CD4-positive, alpha-beta memory T cell (primary cell): Measurements from ENCODE around the gene SLC9A5. TPM values are rescaled to one million over a fixed set of nuclear protein-coding genes. Genes with fewer than 3 reads are reported as not detected.

Source experiments
- CTCF ChIA-PET: fragments of 350-600 bp; sonication (Branson Sonifier 250); formaldehyde crosslinking; loops from one replicate; lab custom pipeline; 2021; ENCODE audit warnings: inconsistent platforms; ENCODE audit not compliant: partially characterized antibody; lab: Charles Lee
- POLR2A ChIA-PET: fragments of 350-600 bp; sonication (Branson Sonifier 250); formaldehyde crosslinking; loops from one replicate; lab custom pipeline; 2021; ENCODE audit not compliant: partially characterized antibody; lab: Charles Lee
- DNase-seq, 5 donors: peaks; one replicate each; pipeline versions ENCODE4 v3.0.0 to v3.0.0-alpha.2; 2020 to 2022; ENCODE audit warnings: mixed read lengths in 1 of 5
- H3K27ac ChIP-seq: one replicate; pipeline ENCODE4 v1.7.0; 2013; ENCODE audit warnings: low read depth, low read length
- H3K27me3 ChIP-seq: 2 replicates; pipeline ENCODE4 v1.7.0; 2013; ENCODE audit warnings: mild to moderate bottlenecking, low read length, moderate library complexity; ENCODE audit not compliant: insufficient read depth
- H3K36me3 ChIP-seq: 2 replicates; pipeline ENCODE4 v1.7.0; 2013; ENCODE audit warnings: mild to moderate bottlenecking, low read length, moderate library complexity; ENCODE audit not compliant: insufficient read depth
- H3K4me1 ChIP-seq: 2 replicates; pipeline ENCODE4 v1.7.0; 2013; ENCODE audit warnings: mild to moderate bottlenecking, low read length, moderate library complexity; ENCODE audit not compliant: insufficient read depth
- H3K4me3 ChIP-seq, 2 donors: one replicate each; pipeline ENCODE4 v1.7.0; 2013; ENCODE audit warnings: low read length in 2 of 2, mild to moderate bottlenecking in 1 of 2
- H3K9me3 ChIP-seq, 2 donors: one replicate each; pipeline ENCODE4 v1.7.0; 2013; ENCODE audit warnings: low read length in 2 of 2, control low read depth in 1 of 2; ENCODE audit not compliant: control insufficient read depth in 1 of 2
- H3K27ac Mint-ChIP-seq, 7 donors: one replicate each; pipeline ENCODE4 v1.8.0; 2020 to 2021; ENCODE audit warnings: mixed read lengths in 7 of 7, mild to moderate bottlenecking in 6 of 7, inconsistent platforms in 3 of 7, moderate library complexity in 3 of 7
- H3K27me3 Mint-ChIP-seq, 2 donors: one replicate each; pipeline ENCODE4 v1.8.0; 2020 to 2021; ENCODE audit warnings: mixed read lengths in 2 of 2
- H3K36me3 Mint-ChIP-seq, 2 donors: one replicate each; pipeline ENCODE4 v1.8.0; 2020 to 2021; ENCODE audit warnings: mixed read lengths in 2 of 2, inconsistent platforms in 1 of 2, mild to moderate bottlenecking in 1 of 2
- H3K4me1 Mint-ChIP-seq, 4 donors: one replicate each; pipeline ENCODE4 v1.8.0; 2020 to 2021; ENCODE audit warnings: mixed read lengths in 4 of 4, mild to moderate bottlenecking in 1 of 4
- H3K4me3 Mint-ChIP-seq, 8 donors: one replicate each; pipeline ENCODE4 v1.8.0; 2020 to 2021; ENCODE audit warnings: mixed read lengths in 8 of 8, mild to moderate bottlenecking in 7 of 8, moderate library complexity in 6 of 8, inconsistent platforms in 3 of 8
- H3K9me3 Mint-ChIP-seq, 8 donors: one replicate each; pipeline ENCODE4 v1.8.0; 2020 to 2021; ENCODE audit warnings: mixed read lengths in 8 of 8, mild to moderate bottlenecking in 5 of 8, inconsistent platforms in 3 of 8, moderate library complexity in 1 of 8
- intact Hi-C: fragments of 100-400 bp; cut with micrococcal nuclease; formaldehyde crosslinking; loops from one replicate; pipeline ENCODE4 v1.15.1; 2023
- polyA plus RNA-seq, 2 donors: library from polyadenylated mRNA; unstranded; fragments of 300-500 nt; fragmentation: Illumina TruSeq; gene quantifications; one replicate each; pipeline ENCODE4 v1.2.3, GENCODE V29; 2021
- total RNA-seq, 2 experiments: library from RNA; stranded (reverse); gene quantifications; one replicate each; pipeline ENCODE4 v1.2.3, GENCODE V29; 2021

SLC9A5 gene
- total and polyA plus RNA-seq, 4 experiments from 2014 or later, result 0.09 to 2.1 (median 1.7) TPM; not detected in 1

DNA sequence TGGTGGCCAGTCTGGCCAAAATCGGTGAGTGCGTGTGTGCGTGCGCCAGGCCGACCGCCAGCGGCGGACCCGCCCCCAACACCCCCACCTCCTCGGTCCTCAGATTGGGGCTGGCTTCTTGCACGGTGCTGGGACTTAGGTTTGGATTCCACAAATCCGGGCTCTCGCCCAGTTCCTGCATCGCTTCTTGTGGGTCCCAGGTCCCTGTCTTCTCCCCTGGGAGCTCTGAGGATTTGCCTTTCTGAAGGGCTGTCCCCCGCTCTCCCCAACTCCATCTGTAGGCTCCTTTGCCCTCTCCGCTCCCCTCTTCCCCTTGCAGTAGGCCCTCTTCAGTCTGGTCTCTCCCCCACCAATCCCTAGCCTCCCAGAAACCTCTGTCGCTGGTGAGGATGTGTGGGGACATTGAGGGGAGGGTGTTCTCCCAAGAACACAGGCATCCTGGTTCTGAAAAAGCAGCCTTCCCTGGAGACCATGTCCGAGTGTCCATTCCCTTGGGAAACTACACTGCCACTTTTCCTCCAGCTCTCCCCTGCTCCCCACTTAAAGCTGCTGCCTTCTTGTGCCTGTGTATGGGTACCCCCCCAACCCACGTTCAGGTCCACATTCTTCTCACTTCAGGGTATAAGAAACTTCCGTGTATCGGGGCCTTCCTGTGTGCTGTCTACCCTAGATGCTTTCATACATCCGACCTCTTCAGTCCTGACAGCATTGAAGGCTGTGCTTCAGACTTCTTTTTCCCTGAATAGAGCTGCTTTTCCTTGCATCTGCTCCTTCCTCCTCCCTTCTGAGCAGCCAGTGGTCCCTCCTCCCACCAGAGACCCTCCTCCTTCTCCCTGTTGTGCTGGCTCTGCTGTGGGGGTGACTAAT lies 632 bp downstream of the SLC9A5 start:
- Mint-ChIP-seq H3K4me1 (peaks cover 20 to 45% (median 34%) of the 10 kb centered on the region in 4 donors), H3K36me3 (peaks cover 0 to 6% of the 10 kb centered on the region in 2 donors), H3K9me3 (no peaks in the 10 kb centered on the region), H3K4me3 (peak overlapping the region; percentile 60 to 87 (median 78)), H3K27me3 (peaks cover 3% of the 10 kb centered on the region in 2 donors), H3K27ac (peak overlapping the region in 5 of 7 donors; percentile 22 to 62 (median 50))
- Histone ChIP-seq H3K36me3 (no peaks in the 10 kb centered on the region), H3K9me3 (no peaks in the 10 kb centered on the region), H3K4me1 (peaks cover 39% of the 10 kb centered on the region), H3K4me3 (peak overlapping the region in 1 of 2 donors; percentile 73), H3K27ac (no peak overlapping the region), H3K27me3 (no peaks in the 10 kb centered on the region)
- ChIA-PET POLR2A (interaction anchor here (1.4 to 10.5 kb wide), 3 partner anchors 18 to 91 kb away, joined by 4 to 259 read pairs (median 7); partner anchors contain the start of gene TMEM208), CTCF (interaction anchor here (0.9 to 1.5 kb wide), 2 partner anchors 11 to 232 kb away, joined by 3 read pairs; partner anchors contain the start of gene ATP6V0D1)
- intact Hi-C loops, result loop anchor here (5.0 kb wide), 1 partner anchor 87 kb away; the partner anchor contains the start of gene HSF4
- no peak for DNase-seq

DNA sequence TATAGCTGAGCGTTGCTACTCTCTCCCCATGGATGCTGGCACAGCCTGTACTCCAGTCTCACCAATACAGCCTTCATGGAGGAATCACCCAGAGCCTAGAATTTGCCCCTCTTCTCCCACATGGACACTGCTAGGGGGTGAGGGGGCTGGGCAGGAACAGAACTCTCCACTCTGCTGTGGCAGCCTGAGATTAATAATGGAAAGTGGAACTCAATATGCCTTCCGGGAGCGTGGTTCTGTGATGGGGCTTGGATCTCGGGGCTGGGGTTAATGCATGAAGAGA lies 1.2 kb downstream of the SLC9A5 start:
- H3K27ac ChIP-seq, result no peak overlapping the region
- DNase-seq, result no peak
- Mint-ChIP-seq H3K4me3 (peak overlapping the region; percentile 60 to 87 (median 75)), H3K27me3 (peaks cover 3% of the 10 kb centered on the region in 2 donors), H3K27ac (peak overlapping the region in 2 of 7 donors; percentile 22 to 55), H3K36me3 (peaks cover 0 to 3% of the 10 kb centered on the region in 2 donors), H3K9me3 (no peaks in the 10 kb centered on the region), H3K4me1 (peaks cover 17 to 39% (median 29%) of the 10 kb centered on the region in 4 donors)
- H3K4me3 ChIP-seq, result no peak overlapping the region
- intact Hi-C loops, result no loop called here
- H3K27me3 ChIP-seq, result no peaks in the 10 kb centered on the region
- ChIA-PET CTCF (no interaction called here), POLR2A (interaction anchor here (2.5 to 10.5 kb wide), 2 partner anchors 19 to 92 kb away, joined by 7 to 259 read pairs; partner anchors contain the start of gene TMEM208)
- H3K36me3 ChIP-seq, result no peaks in the 10 kb centered on the region
- peaks cover 33% of the 10 kb centered on the region for H3K4me1 ChIP-seq
- H3K9me3 ChIP-seq, result no peaks in the 10 kb centered on the region

DNA sequence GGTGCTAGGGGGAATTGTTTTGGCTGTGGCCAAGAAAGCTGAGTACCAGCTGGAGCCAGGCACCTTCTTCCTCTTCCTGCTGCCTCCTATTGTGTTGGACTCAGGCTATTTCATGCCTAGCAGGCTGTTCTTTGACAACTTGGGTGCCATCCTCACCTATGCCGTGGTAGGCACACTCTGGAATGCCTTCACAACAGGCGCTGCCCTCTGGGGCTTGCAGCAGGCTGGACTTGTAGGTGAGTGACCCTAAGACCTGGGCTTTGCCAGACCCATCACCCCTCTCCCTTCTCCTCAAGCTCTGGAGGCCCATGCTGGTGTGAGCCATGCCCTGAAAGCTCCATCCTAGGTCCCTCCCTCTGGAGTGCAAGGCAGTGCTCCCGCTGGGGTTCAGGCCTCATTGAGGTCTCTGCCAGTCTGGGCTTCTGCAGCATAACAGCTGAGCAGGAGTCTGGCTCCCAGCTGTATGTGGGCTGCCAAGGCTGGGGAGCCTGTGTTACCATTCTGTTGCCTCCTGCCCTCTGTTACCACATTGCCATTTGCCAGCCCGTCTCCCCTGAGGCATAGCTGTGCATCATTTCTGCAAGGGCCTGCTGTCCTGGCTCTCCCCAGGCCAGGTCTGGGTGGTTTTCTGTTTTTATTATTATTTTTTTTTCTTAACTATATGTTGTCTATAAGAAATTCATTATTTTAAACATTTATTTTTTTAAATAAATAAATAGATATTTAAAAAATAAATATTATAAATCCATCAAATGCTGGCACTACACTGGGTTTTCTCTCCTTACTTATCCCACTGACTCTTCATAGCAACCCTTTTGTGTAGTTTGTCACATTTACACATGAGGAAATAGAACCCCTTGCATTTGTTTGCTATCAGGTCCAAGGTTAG lies 4.1 kb downstream of the SLC9A5 start:
- POLR2A ChIA-PET, result interaction anchor here (1.3 kb wide), 1 partner anchor 26 kb away, joined by 4 read pairs; the partner anchor contains the start of gene TMEM208
- intact Hi-C loops, result no loop called here
- Histone ChIP-seq H3K36me3 (no peaks in the 10 kb centered on the region), H3K4me1 (peaks cover 17% of the 10 kb centered on the region), H3K9me3 (no peaks in the 10 kb centered on the region), H3K27me3 (no peaks in the 10 kb centered on the region), H3K27ac (no peak overlapping the region), H3K4me3 (no peak overlapping the region)
- H3K36me3 Mint-ChIP-seq, result no peaks in the 10 kb centered on the region
- peaks cover 9 to 20% (median 14%) of the 10 kb centered on the region in 4 donors for H3K4me1 Mint-ChIP-seq
- CTCF ChIA-PET, result no interaction called here
- no peak for DNase-seq
- H3K27me3 Mint-ChIP-seq, result peaks cover 6 to 7% of the 10 kb centered on the region in 2 donors
- H3K9me3 Mint-ChIP-seq, result no peaks in the 10 kb centered on the region
- H3K27ac Mint-ChIP-seq, result no peak overlapping the region
- H3K4me3 Mint-ChIP-seq, result peak overlapping the region in 1 of 8 donors; percentile 48

DNA sequence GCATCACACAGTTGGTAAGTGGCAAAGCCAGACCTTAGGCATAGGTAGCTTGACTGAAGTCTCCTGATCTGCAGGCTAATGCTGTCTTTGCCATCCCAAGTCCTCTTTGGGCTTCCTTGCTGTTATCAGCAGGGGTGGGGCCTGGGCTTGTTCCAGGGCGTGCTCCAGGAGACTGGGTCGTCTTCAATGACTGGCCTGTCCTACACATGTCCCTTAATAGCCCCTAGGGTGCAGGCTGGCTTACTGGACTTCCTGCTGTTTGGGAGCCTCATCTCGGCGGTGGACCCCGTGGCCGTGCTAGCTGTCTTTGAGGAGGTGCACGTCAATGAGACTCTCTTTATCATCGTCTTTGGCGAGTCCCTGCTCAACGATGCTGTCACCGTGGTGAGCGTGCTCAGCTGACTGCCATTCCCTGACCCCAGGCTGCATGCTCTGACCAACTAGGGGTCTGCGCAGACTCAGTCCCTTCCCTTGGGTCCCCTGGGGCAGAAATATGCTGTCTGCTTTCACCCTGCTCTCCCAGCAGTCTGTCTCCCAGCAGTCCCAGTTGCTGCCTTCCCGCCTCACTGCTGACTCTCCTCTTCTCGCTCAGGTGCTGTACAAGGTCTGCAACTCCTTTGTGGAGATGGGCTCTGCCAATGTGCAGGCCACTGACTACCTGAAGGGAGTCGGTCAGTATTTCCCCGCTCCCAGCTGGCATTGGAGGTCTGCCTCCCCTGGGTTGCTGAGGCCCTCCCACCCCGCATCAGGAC lies 6.2 kb downstream of the SLC9A5 start:
- no peak overlapping the region for H3K27ac Mint-ChIP-seq
- H3K27me3 ChIP-seq, result no peaks in the 10 kb centered on the region
- intact Hi-C loops, result no loop called here
- no peak overlapping the region for H3K4me3 ChIP-seq
- ChIA-PET POLR2A (interaction anchor here (0.6 kb wide), 1 partner anchor 97 kb away, joined by 3 read pairs; no protein-coding TSS in a partner anchor), CTCF (no interaction called here)
- no peak for DNase-seq
- no peaks in the 10 kb centered on the region for H3K36me3 ChIP-seq
- H3K27ac ChIP-seq, result no peak overlapping the region
- no peak overlapping the region for H3K4me3 Mint-ChIP-seq
- H3K9me3 ChIP-seq, result no peaks in the 10 kb centered on the region
- no peaks in the 10 kb centered on the region for H3K36me3 Mint-ChIP-seq
- no peaks in the 10 kb centered on the region for H3K9me3 Mint-ChIP-seq
- peaks cover 0 to 4% (median 1%) of the 10 kb centered on the region in 4 donors for H3K4me1 Mint-ChIP-seq
- no peaks in the 10 kb centered on the region for H3K4me1 ChIP-seq
- peaks cover 4 to 7% of the 10 kb centered on the region in 2 donors for H3K27me3 Mint-ChIP-seq

DNA sequence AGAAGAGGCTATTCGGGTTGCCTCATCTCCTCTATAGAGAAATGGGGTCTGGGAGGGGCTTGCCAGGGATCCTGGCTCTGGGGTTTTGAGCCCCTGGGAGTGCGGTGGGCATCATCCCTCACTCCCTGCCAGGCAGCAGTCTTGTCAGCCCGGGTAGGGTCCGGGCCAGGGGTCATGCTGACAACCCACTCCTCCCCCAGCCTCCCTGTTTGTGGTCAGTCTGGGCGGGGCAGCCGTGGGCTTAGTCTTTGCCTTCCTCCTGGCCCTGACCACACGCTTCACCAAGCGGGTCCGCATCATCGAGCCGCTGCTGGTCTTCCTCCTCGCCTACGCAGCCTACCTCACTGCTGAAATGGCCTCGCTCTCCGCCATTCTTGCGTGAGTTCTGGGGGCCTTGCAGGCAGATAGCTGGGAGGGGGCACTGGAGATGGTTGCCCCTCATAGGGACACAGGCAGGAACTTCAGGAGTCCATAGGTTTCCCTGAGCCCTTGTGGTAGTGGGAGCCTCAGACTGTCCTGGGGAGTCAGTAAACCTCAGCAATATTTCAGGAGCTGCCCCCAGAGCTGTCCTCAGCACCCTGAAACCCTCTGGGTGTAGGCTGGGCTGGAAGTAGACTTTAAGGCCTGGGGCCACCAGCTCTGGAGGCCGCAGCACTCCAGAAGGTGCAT lies 6.9 kb downstream of the SLC9A5 start:
- H3K27me3 ChIP-seq, result no peaks in the 10 kb centered on the region
- intact Hi-C loops, result no loop called here
- Mint-ChIP-seq H3K4me1 (no peaks in the 10 kb centered on the region), H3K4me3 (no peak overlapping the region), H3K27ac (no peak overlapping the region), H3K27me3 (peaks cover 4 to 8% of the 10 kb centered on the region in 2 donors), H3K36me3 (no peaks in the 10 kb centered on the region), H3K9me3 (no peaks in the 10 kb centered on the region)
- no peak overlapping the region for H3K27ac ChIP-seq
- no peak for DNase-seq
- POLR2A ChIA-PET, result no interaction called here
- no peak overlapping the region for H3K4me3 ChIP-seq
- no peaks in the 10 kb centered on the region for H3K36me3 ChIP-seq
- H3K4me1 ChIP-seq, result no peaks in the 10 kb centered on the region
- H3K9me3 ChIP-seq, result no peaks in the 10 kb centered on the region
- CTCF ChIA-PET, result no interaction called here

DNA sequence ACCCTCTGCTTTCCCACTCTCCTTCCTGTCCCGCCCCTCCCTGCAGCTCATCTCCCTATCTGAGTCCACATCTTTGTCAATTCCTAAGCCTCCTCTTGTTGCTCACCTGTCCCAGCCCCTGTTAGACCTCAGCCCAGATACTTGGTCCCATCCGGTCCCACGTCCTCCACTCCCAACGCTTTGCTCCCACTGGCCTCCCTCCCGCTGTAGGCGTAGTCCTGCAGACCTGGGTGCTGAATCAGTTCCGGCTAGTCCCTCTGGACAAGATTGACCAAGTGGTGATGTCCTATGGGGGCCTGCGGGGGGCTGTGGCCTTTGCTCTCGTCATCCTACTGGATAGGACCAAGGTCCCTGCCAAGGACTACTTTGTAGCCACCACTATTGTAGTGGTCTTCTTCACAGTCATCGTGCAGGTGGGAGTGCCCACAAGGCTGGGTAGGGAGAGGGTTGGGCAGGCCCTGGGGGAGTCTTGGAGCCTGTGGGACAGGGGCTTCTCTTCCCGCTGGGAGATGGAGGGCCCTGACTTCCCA lies 8.0 kb downstream of the SLC9A5 start:
- Mint-ChIP-seq H3K36me3 (no peaks in the 10 kb centered on the region), H3K27ac (no peak overlapping the region), H3K9me3 (no peaks in the 10 kb centered on the region), H3K4me3 (no peak overlapping the region), H3K27me3 (peaks cover 6 to 8% of the 10 kb centered on the region in 2 donors), H3K4me1 (no peaks in the 10 kb centered on the region)
- H3K27ac ChIP-seq, result no peak overlapping the region
- H3K36me3 ChIP-seq, result no peaks in the 10 kb centered on the region
- no peak overlapping the region for H3K4me3 ChIP-seq
- ChIA-PET POLR2A (no interaction called here), CTCF (no interaction called here)
- no peaks in the 10 kb centered on the region for H3K27me3 ChIP-seq
- H3K4me1 ChIP-seq, result no peaks in the 10 kb centered on the region
- intact Hi-C loops, result no loop called here
- no peak for DNase-seq
- no peaks in the 10 kb centered on the region for H3K9me3 ChIP-seq
